HUES64 (cell line): ENCODE data around the gene CIAO3.

ENCODE experiments used
- H3K27ac ChIP-seq: 2 replicates; pipeline ENCODE4 v1.7.0; 2013; ENCODE audit warnings: low read depth, low read length, inconsistent platforms
- H3K27me3 ChIP-seq: 2 replicates; pipeline ENCODE4 v1.6.1; 2013; ENCODE audit warnings: mild to moderate bottlenecking, low read length; ENCODE audit not compliant: insufficient read depth
- H3K36me3 ChIP-seq: 2 replicates; pipeline ENCODE4 v1.6.1; 2013; ENCODE audit warnings: mild to moderate bottlenecking, low read length; ENCODE audit not compliant: insufficient read depth
- H3K4me1 ChIP-seq: 2 replicates; pipeline ENCODE4 v1.6.1; 2013; ENCODE audit warnings: mild to moderate bottlenecking, low read length, moderate library complexity; ENCODE audit not compliant: insufficient read depth
- H3K4me3 ChIP-seq: 2 replicates; pipeline ENCODE4 v1.5.1; 2013; ENCODE audit warnings: mild to moderate bottlenecking, low read length, moderate library complexity
- H3K9ac ChIP-seq: 2 replicates; pipeline ENCODE4 v1.6.1; 2013; ENCODE audit warnings: mild to moderate bottlenecking, low read depth, low read length
- H3K9me3 ChIP-seq: 2 replicates; pipeline ENCODE4 v1.6.1; 2013; ENCODE audit warnings: low read depth, low read length; ENCODE audit not compliant: insufficient read depth
- WGBS: fragments of 150-250, 120-280 bp; methylation state at CpG from one replicate; pipeline ENCODE4 v1.1.7; 2013; ENCODE audit warnings: missing lambda C conversion rate; 5-methylcytosine and 5-hydroxymethylcytosine counted together

Gene CIAO3

DNA sequence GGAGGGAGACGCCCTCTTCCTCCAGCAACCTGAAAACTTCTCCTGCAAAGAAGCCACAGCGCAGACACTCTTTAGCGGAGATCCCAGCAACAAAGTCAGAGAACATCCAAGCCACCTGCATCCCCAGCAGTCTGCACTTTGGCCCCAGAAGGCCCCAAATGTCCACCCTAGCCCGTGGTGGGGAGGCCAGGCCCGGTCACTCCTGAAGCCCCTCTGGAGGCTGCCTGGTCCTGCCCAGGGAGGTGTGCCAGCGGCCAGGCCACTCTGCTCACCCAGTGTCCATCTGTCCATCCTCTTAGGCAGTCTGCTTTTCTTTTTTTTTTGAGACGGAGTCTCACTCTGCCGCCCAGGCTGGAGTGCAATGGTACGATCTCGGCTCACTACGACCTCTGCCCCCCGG is 8.5 kb downstream of the CIAO3 start:
- Histone ChIP-seq H3K27me3 (peaks cover 5% of the 10 kb centered on the region), H3K4me3 (no peak overlapping the region), H3K9ac (no peak overlapping the region), H3K4me1 (no peaks in the 10 kb centered on the region), H3K36me3 (peaks cover 27% of the 10 kb centered on the region), H3K9me3 (no peaks in the 10 kb centered on the region), H3K27ac (no peak overlapping the region)
- WGBS, result 95% methylated on average over 12 of the region's 12 CpGs

- H3K36me3 ChIP-seq, result peaks cover 20% of the 10 kb centered on the region
- H3K9ac ChIP-seq, result no peak overlapping the region
- no peaks in the 10 kb centered on the region for H3K9me3 ChIP-seq
- peaks cover 17% of the 10 kb centered on the region for H3K27me3 ChIP-seq
- 89% methylated on average over 22 of the region's 22 CpGs for WGBS
- H3K4me1 ChIP-seq, result no peaks in the 10 kb centered on the region; the same call in 1 of the 2 replicates
- no peak overlapping the region for H3K27ac ChIP-seq
- H3K4me3 ChIP-seq, result no peak overlapping the region
Observed at GRCh38 chr16:730666-731509, 9.9 kb downstream of the CIAO3 start.

DNA sequence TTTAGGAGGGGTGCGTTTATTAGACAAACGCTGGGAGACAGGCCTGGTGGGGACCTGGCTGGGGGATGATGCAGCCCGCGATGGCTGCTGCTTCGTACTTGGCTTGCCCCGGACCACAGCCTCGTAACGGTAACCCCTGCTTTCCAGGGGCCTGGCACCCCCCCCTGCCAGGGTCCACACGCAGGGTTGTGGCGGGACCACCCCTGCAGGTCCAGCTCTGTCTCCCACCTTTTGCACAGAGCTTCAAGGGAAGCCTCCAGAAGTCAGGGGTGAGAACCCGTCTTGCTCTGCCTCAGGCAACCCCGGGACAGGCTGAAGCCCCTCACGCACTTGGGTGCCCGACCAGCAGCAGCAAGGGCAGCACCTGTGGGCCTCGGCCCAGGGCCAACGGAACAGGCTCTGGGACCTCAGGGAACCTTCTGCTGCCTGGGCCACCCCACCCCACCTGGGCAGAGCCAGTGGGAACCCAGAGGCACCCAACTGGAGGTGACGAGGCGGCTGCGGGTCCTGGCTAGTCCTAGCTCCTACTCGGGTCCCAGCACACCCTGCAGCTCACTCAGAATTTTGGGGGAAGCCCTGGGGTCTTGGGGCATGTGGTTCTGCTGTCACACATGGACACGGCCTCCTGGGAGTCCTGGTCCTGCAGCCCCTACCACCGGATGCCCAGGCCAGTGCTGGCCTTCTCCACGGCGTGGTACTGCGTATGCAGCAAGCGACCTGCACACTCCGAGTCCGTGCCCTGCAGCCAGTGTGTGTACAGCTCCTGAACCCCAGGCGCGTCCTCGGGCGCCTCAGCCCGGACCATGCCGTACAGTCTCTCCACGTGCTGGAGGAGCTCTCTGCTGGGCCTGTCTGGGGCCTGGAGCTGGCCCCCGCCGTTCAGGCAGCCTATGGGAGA is 10.8 kb downstream of the CIAO3 start:
- Histone ChIP-seq H3K27me3 (peaks cover 24% of the 10 kb centered on the region), H3K4me3 (no peak overlapping the region), H3K27ac (no peak overlapping the region), H3K9me3 (no peaks in the 10 kb centered on the region), H3K36me3 (peaks cover 15% of the 10 kb centered on the region), H3K9ac (no peak overlapping the region), H3K4me1 (no peaks in the 10 kb centered on the region; the same call in 1 of the 2 replicates)
- WGBS, result 92% methylated on average over 37 of the region's 37 CpGs

DNA sequence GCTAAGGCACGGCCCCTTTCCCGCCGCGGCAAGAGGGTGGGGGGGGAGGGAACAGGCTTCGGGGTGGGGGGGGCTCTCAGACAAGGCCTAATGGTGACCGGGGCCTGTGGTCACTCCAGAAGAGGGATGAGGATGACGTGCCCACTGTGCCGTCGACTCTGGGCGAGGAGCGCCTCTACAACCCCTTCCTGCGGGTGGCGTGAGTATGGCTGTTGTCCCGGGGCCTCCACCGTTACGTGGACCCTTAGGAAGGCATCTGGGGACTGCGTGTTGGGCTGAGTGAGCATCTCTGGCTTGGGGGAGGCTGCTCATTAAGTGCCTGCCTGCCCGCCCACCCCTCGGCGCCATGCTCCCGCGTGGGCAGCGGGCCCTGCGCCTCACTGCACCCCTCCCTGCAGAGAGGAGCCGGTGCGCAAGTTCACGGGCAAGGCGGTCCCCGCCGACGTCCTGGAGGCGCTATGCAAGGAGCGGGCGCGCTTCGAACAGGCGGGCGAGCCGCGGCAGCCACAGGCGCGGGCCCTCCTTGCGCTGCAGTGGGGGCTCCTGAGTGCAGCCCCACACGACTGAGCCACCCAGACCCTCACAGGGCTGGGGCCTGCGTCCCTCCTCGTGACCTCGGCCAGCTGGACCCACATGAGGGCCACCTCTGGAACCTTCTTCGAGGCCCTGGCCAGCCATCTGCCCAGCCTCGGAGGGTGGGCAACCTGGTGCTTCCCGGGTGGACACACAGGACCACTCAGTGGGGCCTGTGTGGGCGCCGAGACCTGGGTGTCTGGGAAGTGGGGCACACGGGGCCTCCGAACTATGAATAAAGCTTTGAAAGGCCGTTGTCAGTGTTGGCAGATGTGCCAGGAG is 11.7 kb downstream of the CIAO3 start:
- H3K9ac ChIP-seq, result peak overlapping the region; percentile 69; the same call in 1 of the 2 replicates
- H3K4me3 ChIP-seq, result peak overlapping the region; percentile 64
- peaks cover 12% of the 10 kb centered on the region for H3K36me3 ChIP-seq
- WGBS, result 75% methylated on average over 55 of the region's 55 CpGs
- H3K4me1 ChIP-seq, result no peaks in the 10 kb centered on the region; the same call in 1 of the 2 replicates
- H3K27me3 ChIP-seq, result peaks cover 24% of the 10 kb centered on the region
- H3K9me3 ChIP-seq, result no peaks in the 10 kb centered on the region
- H3K27ac ChIP-seq, result no peak overlapping the region

- 1% methylated on average over 76 of the region's 80 CpGs for WGBS
Observed at GRCh38 chr16:728131-728889, 12.5 kb downstream of the CIAO3 start.

DNA sequence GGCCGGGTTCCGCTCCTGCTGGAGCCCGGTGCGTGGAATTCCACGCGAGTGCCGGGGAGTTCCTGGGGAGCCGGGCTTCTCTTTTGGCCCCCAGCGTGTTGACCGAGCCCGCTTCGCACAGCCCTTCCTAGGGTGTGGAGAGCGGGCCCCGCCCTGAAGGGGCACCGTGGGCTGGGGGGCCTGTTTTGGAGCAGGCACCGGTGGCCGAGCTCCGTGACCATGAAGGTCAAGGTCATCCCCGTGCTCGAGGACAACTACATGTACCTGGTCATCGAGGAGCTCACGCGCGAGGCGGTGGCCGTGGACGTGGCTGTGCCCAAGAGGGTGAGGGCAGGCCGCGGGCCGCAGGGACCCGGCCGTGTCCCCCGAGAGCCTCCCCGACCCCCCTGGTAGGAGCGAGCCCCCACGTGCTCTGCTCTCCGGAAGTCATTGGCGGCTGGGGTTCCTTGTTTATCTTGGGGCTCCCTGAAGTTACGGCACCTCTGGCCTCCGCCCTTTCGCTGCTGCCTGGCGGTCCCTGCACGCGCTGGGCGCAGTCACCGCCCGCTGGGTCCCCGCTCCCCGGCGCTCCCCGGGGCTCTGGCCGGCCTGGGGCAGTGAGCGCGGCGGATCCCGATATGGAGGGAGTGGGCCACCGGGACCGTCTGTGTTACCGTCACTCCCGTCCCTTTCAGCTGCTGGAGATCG is 13.4 kb downstream of the CIAO3 start:
- H3K36me3 ChIP-seq, result peaks cover 7% of the 10 kb centered on the region; the same call in 1 of the 2 replicates
- 2% methylated on average over 61 of the region's 61 CpGs for WGBS
- peak overlapping the region; percentile 42 for H3K9ac ChIP-seq
- H3K9me3 ChIP-seq, result no peaks in the 10 kb centered on the region
- H3K4me3 ChIP-seq, result peak overlapping the region; percentile 64
- H3K27ac ChIP-seq, result no peak overlapping the region
- H3K4me1 ChIP-seq, result no peaks in the 10 kb centered on the region; the same call in 1 of the 2 replicates
- peaks cover 24% of the 10 kb centered on the region for H3K27me3 ChIP-seq

More at GRCh38 chr16:728131-728889, 12.5 kb downstream of the CIAO3 start:
- peaks cover 7% of the 10 kb centered on the region for H3K36me3 ChIP-seq
- peak overlapping the region; percentile 64 for H3K4me3 ChIP-seq
- H3K27me3 ChIP-seq, result peaks cover 24% of the 10 kb centered on the region
- H3K9me3 ChIP-seq, result no peaks in the 10 kb centered on the region
- no peak overlapping the region for H3K27ac ChIP-seq
- H3K4me1 ChIP-seq, result no peaks in the 10 kb centered on the region; the same call in 1 of the 2 replicates
- peak overlapping the region; percentile 69 for H3K9ac ChIP-seq

- Histone ChIP-seq H3K4me1 (no peaks in the 10 kb centered on the region; the same call in 1 of the 2 replicates), H3K27ac (peak within 1 kb of the TSS; percentile 60; the same call in 1 of the 2 replicates), H3K4me3 (peak within 1 kb of the TSS; percentile 64), H3K9me3 (no peaks in the 10 kb centered on the region), H3K36me3 (peaks cover 7% of the 10 kb centered on the region; the same call in 1 of the 2 replicates), H3K9ac (peak within 1 kb of the TSS; percentile 60), H3K27me3 (peaks cover 24% of the 10 kb centered on the region)
- WGBS, result 3% methylated on average over 88 of the region's 88 CpGs
Observed at GRCh38 chr16:726438-727290, 14.1 kb downstream of the CIAO3 start, which contains the start of the genes CCDC78 and HAGHL. Gene CCDC78, minus strand, starts transcription at chr16:726443. Its CDS starts 76 bp downstream, at chr16:726367. Gene HAGHL, plus strand, starts transcription at chr16:727106. Its CDS starts 404 bp downstream, at chr16:727510.

GRCh38 chr16:726188-726437 is 14.7 kb downstream of the CIAO3 start:
- 39% methylated on average over 9 of the region's 9 CpGs for WGBS
- no peaks in the 10 kb centered on the region; the same call in 1 of the 2 replicates for H3K4me1 ChIP-seq
- peak overlapping the region; percentile 60; the same call in 1 of the 2 replicates for H3K9ac ChIP-seq

More at GRCh38 chr16:726188-726437, 14.7 kb downstream of the CIAO3 start:
- Histone ChIP-seq H3K36me3 (peaks cover 5% of the 10 kb centered on the region; the same call in 1 of the 2 replicates), H3K27me3 (peaks cover 24% of the 10 kb centered on the region), H3K9me3 (no peaks in the 10 kb centered on the region), H3K27ac (no peak overlapping the region; the same call in 1 of the 2 replicates), H3K4me3 (peak overlapping the region; percentile 63)
